GM21786 (cell line): Measurements from ENCODE around the gene TDP1.

Experiments
- ATAC-seq: cut with Tn5 transposase; IDR thresholded peaks from one replicate; pipeline ENCODE4 v1.9.1; 2021; ENCODE audit not compliant: unreplicated experiment

Gene TDP1

GRCh38 chr14:89955745-89956660 is at the start of gene TDP1:
Gene TDP1, plus strand, starts transcription at chr14:89955927. Its CDS starts 7,188 bp downstream, at chr14:89963115.
- ATAC-seq: peak; percentile 56

- ATAC-seq: no peak
These were observed 49.7 kb upstream of the TDP1 start for GRCh38 chr14:89906000-89906399.

GRCh38 chr14:89907655-89908054 is 48.1 kb upstream of the TDP1 start:
- ATAC-seq: no peak

DNA sequence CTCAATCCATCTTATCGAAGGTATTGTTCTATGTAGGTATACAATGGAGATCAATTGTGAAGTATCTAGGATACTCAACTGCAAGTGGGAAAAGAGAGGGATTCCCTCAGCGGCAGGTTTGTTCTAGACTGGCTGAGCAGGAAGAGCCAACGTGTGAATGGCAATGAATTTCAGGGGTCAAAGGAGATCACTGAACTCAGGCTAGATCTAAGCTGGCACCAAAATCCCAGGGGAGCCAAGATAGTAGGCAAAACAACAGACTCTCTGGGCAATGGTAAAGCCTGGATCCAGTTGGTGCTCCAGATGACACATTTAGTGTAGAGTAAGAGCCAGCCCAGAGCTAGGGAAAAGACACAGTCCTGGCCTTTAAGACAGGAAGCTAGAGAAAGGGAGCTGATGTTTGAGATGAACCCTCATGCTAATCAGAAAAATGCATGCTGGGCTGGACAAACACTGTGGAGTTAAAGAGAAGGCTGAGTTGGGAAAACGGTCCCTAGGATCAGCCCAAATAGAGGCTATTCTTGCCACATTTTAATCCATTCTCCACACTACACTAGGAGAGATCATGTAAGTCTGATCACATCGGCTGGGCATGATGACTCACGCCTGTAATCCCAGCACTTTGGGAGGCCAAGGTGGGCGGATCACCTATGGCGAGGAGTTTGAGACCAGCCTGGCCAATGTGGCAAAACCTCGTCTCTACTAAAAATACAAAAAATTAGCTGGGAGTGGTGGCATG is 46.8 kb upstream of the TDP1 start:
- ATAC-seq: no peak

DNA sequence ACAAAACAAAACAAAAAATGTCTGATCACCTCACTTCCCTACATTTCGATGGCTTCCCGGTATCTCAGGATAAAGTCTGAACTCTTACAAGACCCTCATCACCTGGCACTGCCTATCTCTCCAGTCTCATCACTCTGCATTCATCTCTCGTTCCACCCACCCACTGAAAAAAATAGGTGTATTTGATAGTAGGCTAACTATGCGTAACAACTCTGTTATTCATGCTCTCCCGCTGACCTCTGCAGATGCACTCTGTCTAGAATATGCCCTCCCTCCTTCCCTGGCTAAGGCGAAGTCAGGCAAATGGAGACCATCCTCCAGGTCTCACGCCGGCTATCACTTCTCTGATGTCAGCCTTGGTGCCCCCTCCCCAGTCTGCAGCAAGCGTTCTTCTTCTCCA is 46.1 kb upstream of the TDP1 start:
- ATAC-seq: no peak

DNA sequence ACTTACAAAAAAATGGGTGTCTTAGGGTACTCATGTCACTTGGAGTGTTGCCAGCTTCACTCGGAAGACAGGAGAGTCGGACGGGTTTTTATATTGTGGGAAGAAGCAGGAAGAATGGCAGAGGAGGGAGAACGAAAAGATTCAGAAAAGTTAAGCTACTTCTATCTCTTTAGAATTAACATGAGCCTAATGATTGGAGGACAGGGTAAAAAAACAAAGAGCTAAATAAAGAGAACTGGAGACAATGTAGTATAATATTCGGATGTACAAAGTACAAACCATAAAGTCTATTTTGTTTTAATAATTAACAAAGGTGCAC is 45.1 kb upstream of the TDP1 start:
- ATAC-seq: no peak

GRCh38 chr14:89911010-89911919 is 44.5 kb upstream of the TDP1 start:
- peak; percentile 61 for ATAC-seq

GRCh38 chr14:89912221-89912620 is 43.5 kb upstream of the TDP1 start:
- ATAC-seq: no peak

- no peak for ATAC-seq
These were observed 43.0 kb upstream of the TDP1 start for GRCh38 chr14:89912667-89913211.

DNA sequence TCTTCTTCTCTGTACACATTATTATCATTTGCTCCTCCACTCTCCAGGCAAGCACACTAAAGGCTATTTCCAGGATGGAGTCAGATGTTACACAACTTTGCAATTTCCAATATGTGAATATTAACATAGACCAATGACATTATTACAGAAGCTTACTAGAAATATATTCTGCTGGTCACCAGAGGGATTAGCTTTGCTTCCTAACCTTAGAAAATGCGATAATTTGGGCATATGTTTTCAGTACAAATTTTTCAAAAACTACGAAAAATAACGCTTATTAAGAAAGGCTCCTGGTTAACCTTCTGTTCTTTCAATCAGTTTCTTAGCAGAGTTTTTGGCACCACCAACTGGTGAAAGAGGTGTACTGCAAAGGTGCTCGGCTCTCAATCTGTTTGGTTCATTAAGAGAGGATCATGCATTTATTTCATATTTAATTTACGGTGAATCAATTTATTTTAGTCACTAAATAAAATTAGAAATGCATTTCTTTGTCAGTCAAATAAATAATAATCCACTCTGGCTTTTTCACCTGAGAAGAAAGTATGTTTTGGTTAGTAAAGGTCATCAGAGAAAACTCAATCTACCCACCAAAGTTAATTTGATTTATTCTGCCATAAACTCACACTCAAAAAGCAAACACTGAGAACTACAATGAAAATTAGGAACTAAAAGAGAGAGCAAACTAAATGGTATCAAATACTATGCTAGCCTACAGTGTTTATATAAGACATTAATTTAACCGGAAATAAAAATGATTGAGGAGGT is 40.4 kb upstream of the TDP1 start:
- no peak for ATAC-seq

DNA sequence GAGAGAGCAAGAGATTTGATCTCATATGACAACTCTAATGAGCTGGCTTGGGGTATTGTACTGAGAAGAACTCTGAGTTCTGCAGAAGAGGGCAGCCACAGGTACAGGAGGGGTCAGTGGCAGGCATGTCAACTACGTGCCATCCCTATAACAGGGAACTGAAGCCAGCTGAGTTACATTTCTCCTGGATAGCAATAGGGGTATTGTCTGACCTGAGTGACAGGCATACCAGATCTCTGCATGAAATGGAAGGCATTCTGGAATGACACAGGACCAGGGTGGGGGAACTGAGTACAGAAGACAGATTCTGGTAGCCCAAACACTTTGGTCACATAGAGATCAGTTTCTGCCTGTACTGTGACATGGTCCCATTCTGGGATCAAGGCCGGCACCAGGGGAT is 37.0 kb upstream of the TDP1 start:
- ATAC-seq: no peak

DNA sequence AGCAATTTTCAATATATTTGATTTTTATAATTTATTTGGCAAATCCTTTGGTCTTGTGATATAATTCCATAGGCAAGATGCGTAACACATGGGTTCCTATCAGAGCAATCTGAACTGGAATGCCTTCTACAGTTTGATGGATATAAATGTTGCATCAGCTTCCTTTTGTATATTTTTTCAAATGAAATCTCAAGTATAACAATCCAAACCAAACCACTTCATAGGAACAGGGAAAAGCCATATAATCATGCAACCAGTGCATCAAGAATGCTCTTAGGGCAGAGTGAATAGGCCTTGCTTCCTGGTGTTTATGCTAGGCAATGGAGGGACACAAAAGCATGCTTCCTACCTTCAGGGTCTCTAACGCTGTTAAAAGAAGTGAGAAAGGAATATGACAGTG is 35.7 kb upstream of the TDP1 start:
- ATAC-seq: no peak

GRCh38 chr14:89921346-89921745 is 34.4 kb upstream of the TDP1 start:
- ATAC-seq: no peak

DNA sequence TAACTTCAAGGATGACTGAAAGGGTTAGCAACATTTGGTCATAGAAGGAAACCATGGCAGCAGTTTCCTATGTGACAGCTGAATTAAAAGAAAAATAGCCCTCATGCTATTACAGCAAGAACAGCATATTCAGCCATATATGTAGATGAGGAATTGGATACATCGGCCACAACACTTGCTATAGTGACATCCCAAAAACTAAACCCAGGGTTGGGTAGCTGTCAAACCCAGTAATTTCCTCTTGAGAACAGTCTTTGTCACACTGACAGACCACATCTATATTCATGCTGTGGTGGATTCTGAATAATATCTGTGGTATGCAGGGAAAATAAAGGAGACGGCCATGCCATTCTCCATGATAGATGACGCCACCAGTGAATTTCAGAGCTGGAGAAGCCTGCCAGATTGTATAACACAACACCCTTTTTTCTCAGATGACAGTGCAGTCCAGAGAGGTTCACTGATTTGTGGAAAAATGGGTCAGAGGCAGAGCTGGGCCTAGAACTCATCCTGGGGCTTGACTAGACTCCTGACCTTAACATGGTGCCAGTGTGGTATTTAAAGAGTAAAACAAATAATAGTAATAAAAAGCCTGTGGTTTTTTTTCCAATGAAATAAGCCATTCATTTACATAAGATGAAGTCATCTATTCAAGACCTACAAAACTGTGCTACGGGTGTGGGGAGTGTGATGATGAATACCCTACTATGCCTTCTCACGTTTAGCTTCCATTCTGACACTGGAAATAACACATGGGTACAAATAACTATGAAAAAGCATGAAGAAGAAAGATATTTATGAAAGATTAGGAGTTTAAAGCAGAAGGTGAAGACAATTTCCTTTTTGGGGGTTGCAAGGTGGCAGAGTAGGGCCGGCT is 33.5 kb upstream of the TDP1 start:
- ATAC-seq: no peak

DNA sequence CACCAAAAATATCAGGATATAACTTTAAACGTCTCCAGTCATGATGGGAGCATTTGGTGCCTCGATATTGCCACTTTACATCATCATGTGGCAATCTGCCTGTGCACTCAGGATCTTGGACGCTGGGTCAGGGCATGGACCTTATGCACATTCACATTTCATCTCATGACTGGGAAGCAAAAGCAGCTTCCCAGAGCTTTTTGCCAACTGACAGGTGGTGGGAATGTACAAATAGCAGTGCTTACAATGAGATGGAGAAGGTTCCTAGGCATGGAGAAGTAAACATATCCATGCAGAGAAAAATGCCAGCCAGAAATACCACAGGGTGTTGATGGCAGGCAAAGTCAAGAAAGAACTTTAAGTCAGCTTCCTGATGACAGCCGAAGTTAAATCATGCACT is 31.5 kb upstream of the TDP1 start:
- ATAC-seq: no peak

DNA sequence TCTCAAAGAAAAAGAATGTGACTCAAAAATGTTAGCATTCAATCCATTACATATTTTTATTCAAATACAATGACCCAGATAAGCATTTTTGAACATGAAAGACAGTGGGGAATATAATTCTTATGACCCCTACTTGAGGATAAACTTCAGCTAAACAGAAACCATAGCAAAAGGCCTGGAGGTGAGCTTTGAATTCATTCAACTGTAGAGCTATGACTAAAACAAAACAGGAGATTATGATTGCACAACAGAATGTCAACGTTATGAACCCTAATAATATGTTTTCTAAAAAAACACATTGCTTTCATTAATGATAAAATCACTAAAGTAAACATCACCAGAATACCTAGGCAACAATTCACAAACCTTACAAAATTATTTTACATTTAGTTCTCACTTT is 29.0 kb upstream of the TDP1 start:
- ATAC-seq: no peak

- no peak for ATAC-seq
These were observed 28.4 kb upstream of the TDP1 start for GRCh38 chr14:89927186-89927865.

DNA sequence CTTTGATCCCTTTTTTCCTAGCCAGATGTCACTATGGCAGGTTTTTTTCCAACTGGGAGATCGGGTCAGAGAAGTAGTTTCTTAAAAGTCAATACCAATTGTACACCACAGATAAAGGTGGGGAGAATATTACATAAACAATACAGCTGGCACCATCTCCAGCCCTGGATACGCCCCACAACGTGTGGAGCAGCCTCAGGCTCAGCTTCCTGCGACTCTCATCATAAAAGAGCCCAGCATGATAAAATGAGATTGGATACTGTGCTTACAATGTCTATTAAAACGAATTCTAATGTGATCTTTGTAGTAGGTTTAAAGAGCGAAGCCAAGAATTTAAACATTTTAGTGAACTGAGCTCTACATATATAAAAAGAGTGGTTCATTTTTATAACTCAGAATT is 22.7 kb upstream of the TDP1 start:
- ATAC-seq: no peak

- ATAC-seq: no peak
These were observed 19.0 kb upstream of the TDP1 start for GRCh38 chr14:89936654-89937185.
